PC-3 (cell line): ENCODE data around the gene TEX51.

Experiments
- CTCF ChIP-seq: fragments of 300-600 bp; sonication (generic); conservative IDR thresholded peaks from 2 replicates; pipeline ENCODE4 v1.5.1; 2017; ENCODE audit warnings: antibody characterized with exemption, low read depth, mild to moderate bottlenecking, low read length
- EZH2 ChIP-seq: fragments of 300-600 bp; sonication (generic); IDR thresholded peaks from one replicate; pipeline ENCODE4 v1.6.1; 2017; ENCODE audit warnings: antibody characterized with exemption, mild to moderate bottlenecking, low read length; ENCODE audit not compliant: unreplicated experiment
- EZH2phosphoT487 ChIP-seq: fragments of 300-600 bp; sonication (generic); IDR thresholded peaks from 2 replicates; pipeline ENCODE4 v1.6.1; 2018; ENCODE audit warnings: mild to moderate bottlenecking, antibody characterized with exemption, low read length, borderline replicate concordance

DNA sequence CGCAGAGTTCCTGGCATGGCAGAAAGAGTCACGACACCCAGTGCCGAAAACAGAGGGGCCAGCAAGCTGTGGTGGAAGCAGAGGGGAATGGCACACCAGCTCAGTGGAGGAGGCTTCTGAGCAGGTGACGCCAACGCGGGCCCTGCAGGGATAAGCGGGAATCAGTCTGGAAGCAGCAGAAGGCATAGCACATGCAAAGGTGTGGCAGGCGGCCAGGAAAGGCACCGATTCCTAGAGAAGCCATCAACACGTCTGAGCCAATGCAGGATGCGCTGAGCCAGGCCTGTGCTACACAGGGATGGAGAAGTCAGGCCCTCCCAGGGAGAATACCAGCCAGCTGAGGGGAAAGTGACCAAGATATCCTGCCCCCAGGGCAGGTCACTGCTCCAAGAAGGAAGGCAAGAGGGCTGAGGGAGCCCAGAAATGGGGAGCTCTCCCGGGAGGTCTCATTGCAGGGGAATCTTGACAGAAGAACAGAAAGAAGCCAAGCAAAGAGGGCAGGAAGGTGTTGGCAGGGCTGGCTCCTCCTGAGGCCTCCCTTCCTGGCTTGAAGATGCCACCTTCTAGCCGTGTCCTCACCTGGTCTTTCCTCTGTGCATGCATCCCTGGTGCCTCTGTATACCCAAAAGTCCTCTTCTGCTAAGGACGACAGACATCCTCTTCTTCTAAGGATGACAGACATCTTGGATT is 16.3 kb downstream of the TEX51 start:
- TF ChIP-seq CTCF (no peak), EZH2 (no peak), EZH2phosphoT487 (no peak)
